Choroid plexus epithelial cell (primary cell): Measurements from ENCODE around the gene ST8SIA4.

Experiments
- DNase-seq: peaks from one replicate; pipeline ENCODE4 v3.0.0-alpha.2; 2010; ENCODE audit warnings: low read depth
- H3K4me3 ChIP-seq: 2 replicates; pipeline ENCODE4 v1.5.1; 2011; ENCODE audit warnings: low read depth, mild to moderate bottlenecking, control low read depth, low read length, moderate library complexity
- CTCF ChIP-seq: conservative IDR thresholded peaks from 2 replicates; pipeline ENCODE4 v1.5.1; 2011; ENCODE audit warnings: low read depth, mild to moderate bottlenecking, control low read depth, inconsistent platforms, low read length, moderate library complexity

The ST8SIA4 gene

GRCh38 chr5:100867039-100867562 is 36.0 kb downstream of the ST8SIA4 start:
- no peak for TF ChIP-seq CTCF
- no peak overlapping the region for H3K4me3 ChIP-seq
- DNase-seq = no peak

- no peak for DNase-seq
- no peak overlapping the region for H3K4me3 ChIP-seq
- TF ChIP-seq CTCF = no peak
Observed at GRCh38 chr5:100864931-100865330, 38.2 kb downstream of the ST8SIA4 start.

GRCh38 chr5:100863739-100864138 is 39.3 kb downstream of the ST8SIA4 start:
- DNase-seq = no peak
- TF ChIP-seq CTCF = no peak
- no peak overlapping the region for H3K4me3 ChIP-seq

- DNase-seq = no peak
- no peak for TF ChIP-seq CTCF
- H3K4me3 ChIP-seq = no peak overlapping the region
Observed at GRCh38 chr5:100861148-100861547, 41.9 kb downstream of the ST8SIA4 start.

GRCh38 chr5:100860407-100860806 is 42.7 kb downstream of the ST8SIA4 start:
- DNase-seq = no peak
- H3K4me3 ChIP-seq = no peak overlapping the region
- TF ChIP-seq CTCF = no peak

- DNase-seq = no peak
- no peak overlapping the region for H3K4me3 ChIP-seq
- TF ChIP-seq CTCF = no peak
Observed at GRCh38 chr5:100858987-100859545, 44.0 kb downstream of the ST8SIA4 start.

- H3K4me3 ChIP-seq = no peak overlapping the region
- DNase-seq = no peak
- no peak for TF ChIP-seq CTCF
Observed at GRCh38 chr5:100856462-100856861, 46.6 kb downstream of the ST8SIA4 start.
